Transverse colon (tissue), 4 donors: Measurements from ENCODE around the gene OPTN. TPM values are rescaled to one million over a fixed set of nuclear protein-coding genes. Genes with fewer than 3 reads are reported as not detected.

ENCODE experiments used
- DNase-seq: peaks from one replicate; pipeline ENCODE4 v3.0.0-alpha.2; 2019
- H3K27ac ChIP-seq, 4 donors: fragments of 200-600 bp; sonication (generic); 2 replicates each; pipeline ENCODE4 v1.5.1; 2016 to 2018; ENCODE audit warnings: inconsistent platforms in 4 of 4
- H3K27me3 ChIP-seq: fragments of 200-600 bp; sonication (generic); 2 replicates; pipeline ENCODE4 v1.5.1; 2017; ENCODE audit warnings: inconsistent platforms
- H3K36me3 ChIP-seq, 4 donors: fragments of 200-600 bp; sonication (generic); 2 replicates each; pipeline ENCODE4 v1.5.1; 2017 to 2019; ENCODE audit warnings: inconsistent platforms in 4 of 4
- H3K4me1 ChIP-seq, 4 donors: fragments of 200-600 bp; sonication (generic); 2 replicates each; pipeline ENCODE4 v1.5.1; 2017 to 2020; ENCODE audit warnings: inconsistent platforms in 4 of 4
- H3K4me3 ChIP-seq, 4 donors: fragments of 200-600 bp; sonication (generic); 1 replicate in 1 of 4; 2 replicates in 3 of 4; pipeline versions ENCODE4 v1.5.1 to v1.6.1; 2017 to 2019; ENCODE audit warnings: inconsistent platforms in 4 of 4
- H3K9me3 ChIP-seq, 2 donors: fragments of 200-600 bp; sonication (generic); 2 replicates each; pipeline ENCODE4 v1.5.1; 2017 to 2019; ENCODE audit warnings: inconsistent platforms in 2 of 2
- CTCF ChIP-seq, 5 experiments: fragments of 200-600 bp in 3 of 5; fragments of 450-650 bp in 2 of 5; sonication (generic) in 3 of 5; IDR thresholded peaks; 1 replicate in 2 of 5; 2 replicates in 3 of 5; pipeline ENCODE4 v1.5.1; 2016 to 2017; ENCODE audit warnings: antibody characterized with exemption in 5 of 5, inconsistent platforms in 3 of 5, mild to moderate bottlenecking in 2 of 5, moderate library complexity in 1 of 5
- EP300 ChIP-seq: sonication (generic); formaldehyde crosslinking; IDR thresholded peaks from one replicate; pipeline ENCODE4 v1.6.1; 2017; ENCODE audit warnings: antibody characterized with exemption, low read depth
- POLR2A ChIP-seq: fragments of 450-650 bp; IDR thresholded peaks from one replicate; pipeline ENCODE4 v1.6.1; 2016; ENCODE audit warnings: antibody characterized with exemption, mild to moderate bottlenecking, moderate library complexity
- POLR2AphosphoS5 ChIP-seq, 3 donors: sonication (generic); formaldehyde crosslinking; IDR thresholded peaks; one replicate each; pipeline ENCODE4 v1.6.1; 2016; ENCODE audit warnings: antibody characterized with exemption in 3 of 3
- WGBS, 2 donors: methylation state at CpG; one replicate each; pipeline ENCODE4 v1.1.5; 2018; ENCODE audit warnings: low coverage in 1 of 2; 5-methylcytosine and 5-hydroxymethylcytosine counted together
- in situ Hi-C, 4 donors: fragments of 200-750 bp; cut with MboI; loops; one replicate each; pipeline versions ENCODE4 v1.15.0 to v1.15.1; 2017; ENCODE audit warnings: low sequenced_read_pairs in 3 of 4, low pct_ligation_motif_present in 1 of 4, low pct_unique_long_range_greater_than_20kb in 1 of 4
- intact Hi-C: fragments of 100-400 bp; cut with DNase I; formaldehyde crosslinking; loops from one replicate; pipeline ENCODE4 v1.15.1; 2023; ENCODE audit warnings: low total_unique reads
- total RNA-seq, 4 donors: library from RNA; depleted of rRNA; stranded (reverse); fragments of >200 nt; gene quantifications; one replicate each; pipeline ENCODE4 v1.1.0, GENCODE V29; 2016

OPTN gene
- total RNA-seq, 4 donors from 2014 or later: 39.2 to 74.8 (median 66.3) TPM

DNA sequence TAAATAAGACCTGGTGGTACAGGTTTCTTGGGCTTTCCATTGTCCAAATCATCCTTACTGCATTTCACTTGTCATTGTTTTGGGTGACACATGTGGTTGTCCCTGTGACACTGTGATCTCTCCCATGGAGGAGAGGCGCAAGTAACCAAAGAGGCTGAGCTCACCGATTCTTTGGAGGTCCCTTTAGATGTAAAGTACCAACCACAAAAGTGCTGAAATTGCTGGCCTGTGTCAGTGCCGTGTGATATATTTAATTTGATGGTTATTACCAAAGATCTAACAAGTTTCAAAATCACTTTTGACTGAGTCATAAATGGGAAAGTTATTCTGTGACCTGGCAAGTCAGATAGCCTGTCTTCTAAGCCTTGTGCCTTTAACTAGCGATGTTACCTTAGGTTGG, 80.8 kb downstream of the OPTN start:
- no peak for TF ChIP-seq POLR2AphosphoS5 (IDR thresholded peaks at IDR 0.05)
- no peak for TF ChIP-seq EP300
- no peak for TF ChIP-seq POLR2A
- no peak for TF ChIP-seq CTCF (IDR thresholded peaks at IDR 0.05)
- in situ Hi-C loops: no loop called here
- intact Hi-C loops: no loop called here
- no peak for DNase-seq
- 80 to 83% methylated on average over 1 to 4 of the region's 4 CpGs for WGBS, 2 donors
- Histone ChIP-seq H3K27ac (no peak overlapping the region), H3K4me3 (no peak overlapping the region), H3K27me3 (no peaks in the 10 kb centered on the region), H3K4me1 (no peaks in the 10 kb centered on the region), H3K9me3 (no peaks in the 10 kb centered on the region), H3K36me3 (no peaks in the 10 kb centered on the region)

- in situ Hi-C loops: no loop called here
- no peaks in the 10 kb centered on the region for H3K27me3 ChIP-seq
- no peaks in the 10 kb centered on the region for H3K9me3 ChIP-seq
- H3K27ac ChIP-seq: no peak overlapping the region
- no peak for DNase-seq
- intact Hi-C loops: no loop called here
- no peaks in the 10 kb centered on the region for H3K36me3 ChIP-seq
- TF ChIP-seq EP300: no peak
- TF ChIP-seq CTCF (IDR thresholded peaks at IDR 0.05): no peak
- TF ChIP-seq POLR2AphosphoS5 (IDR thresholded peaks at IDR 0.05): no peak
- no peak for TF ChIP-seq POLR2A
- 77 to 90% methylated on average over 1 of the region's 1 CpG for WGBS, 2 donors
- H3K4me1 ChIP-seq: no peaks in the 10 kb centered on the region
- no peak overlapping the region for H3K4me3 ChIP-seq
Measured at GRCh38 chr10:13182424-13182823, 82.5 kb downstream of the OPTN start.

- Histone ChIP-seq H3K4me1 (no peaks in the 10 kb centered on the region), H3K4me3 (no peak overlapping the region), H3K9me3 (no peaks in the 10 kb centered on the region), H3K36me3 (no peaks in the 10 kb centered on the region), H3K27ac (no peak overlapping the region), H3K27me3 (no peaks in the 10 kb centered on the region)
- TF ChIP-seq EP300 (no peak), POLR2AphosphoS5 (IDR thresholded peaks at IDR 0.05) (no peak), CTCF (IDR thresholded peaks at IDR 0.05) (no peak), POLR2A (no peak)
- DNase-seq: no peak
- intact Hi-C loops: no loop called here
- 64 to 89% methylated on average over 5 of the region's 5 CpGs for WGBS, 2 donors
- in situ Hi-C loops: no loop called here
Measured at GRCh38 chr10:13183625-13184024, 83.7 kb downstream of the OPTN start.

- no peaks in the 10 kb centered on the region for H3K27me3 ChIP-seq
- no peak for TF ChIP-seq EP300
- TF ChIP-seq POLR2AphosphoS5 (IDR thresholded peaks at IDR 0.05): no peak
- intact Hi-C loops (no loop called here), in situ Hi-C loops (no loop called here)
- H3K27ac ChIP-seq: no peak overlapping the region
- no peak overlapping the region for H3K4me3 ChIP-seq
- no peak for DNase-seq
- H3K36me3 ChIP-seq: no peaks in the 10 kb centered on the region
- H3K4me1 ChIP-seq: no peaks in the 10 kb centered on the region
- H3K9me3 ChIP-seq: no peaks in the 10 kb centered on the region
- 76 to 90% methylated on average over 2 of the region's 2 CpGs for WGBS, 2 donors
Measured at GRCh38 chr10:13184276-13184675, 84.3 kb downstream of the OPTN start.
